H9 (cell line): ENCODE measurements around the gene SCRN1. TPM values are rescaled to one million over a fixed set of nuclear protein-coding genes. Genes with fewer than 3 reads are reported as not detected.

Experiments
- DNase-seq: peaks from one replicate; pipeline ENCODE4 v3.0.0-alpha.2; 2017
- H2AFZ ChIP-seq: one replicate; pipeline ENCODE4 v1.6.1; 2013; ENCODE audit warnings: mild to moderate bottlenecking, low read length, control low read depth, moderate library complexity
- H2AK5ac ChIP-seq: 2 replicates; pipeline ENCODE4 v1.6.1; 2013; ENCODE audit warnings: low read length, control low read depth, mixed read lengths; ENCODE audit not compliant: insufficient read length
- H2BK120ac ChIP-seq: one replicate; pipeline ENCODE4 v1.6.1; 2013; ENCODE audit warnings: low read depth, mild to moderate bottlenecking, low read length, control low read depth, inconsistent platforms; ENCODE audit not compliant: poor library complexity, severe bottlenecking
- H2BK12ac ChIP-seq: 2 replicates; pipeline ENCODE4 v1.6.1; 2013; ENCODE audit warnings: low read length, control low read depth, mixed read lengths, low read depth; ENCODE audit not compliant: insufficient read length
- H2BK15ac ChIP-seq: 2 replicates; pipeline ENCODE4 v1.6.1; 2013; ENCODE audit warnings: low read depth, low read length, control low read depth
- H2BK20ac ChIP-seq: one replicate; pipeline ENCODE4 v1.6.1; 2013; ENCODE audit warnings: low read depth, mild to moderate bottlenecking, low read length, control low read depth, inconsistent platforms; ENCODE audit not compliant: poor library complexity, severe bottlenecking
- H2BK5ac ChIP-seq: 2 replicates; pipeline ENCODE4 v1.6.1; 2013; ENCODE audit warnings: low read length, control low read depth, mixed read lengths; ENCODE audit not compliant: insufficient read length
- H3K14ac ChIP-seq: 2 replicates; pipeline ENCODE4 v1.6.1; 2013; ENCODE audit warnings: low read length, control low read depth; ENCODE audit not compliant: insufficient read depth
- H3K18ac ChIP-seq: 2 replicates; pipeline ENCODE4 v1.6.1; 2013; ENCODE audit warnings: low read depth, mild to moderate bottlenecking, mixed read lengths, low read length, control low read depth; ENCODE audit not compliant: insufficient read length
- H3K23ac ChIP-seq: 2 replicates; pipeline ENCODE4 v1.6.1; 2013; ENCODE audit warnings: low read length, control low read depth, mixed read lengths, low read depth; ENCODE audit not compliant: insufficient read length
- H3K23me2 ChIP-seq: 2 replicates; pipeline ENCODE4 v1.6.1; 2013; ENCODE audit warnings: low read depth, mild to moderate bottlenecking, mixed read lengths, low read length, control low read depth; ENCODE audit not compliant: insufficient read length, poor library complexity, severe bottlenecking
- H3K27ac ChIP-seq: 2 replicates; pipeline ENCODE4 v1.5.1; 2013; ENCODE audit warnings: low read length, control low read depth, mixed read lengths, low read depth; ENCODE audit not compliant: insufficient read length
- H3K27me3 ChIP-seq: 2 replicates; pipeline ENCODE4 v1.6.1; 2013; ENCODE audit warnings: low read length, control low read depth, inconsistent platforms; ENCODE audit not compliant: insufficient read depth
- H3K4ac ChIP-seq: 2 replicates; pipeline ENCODE4 v1.6.1; 2013; ENCODE audit warnings: low read depth, mild to moderate bottlenecking, control low read depth, inconsistent platforms, low read length, moderate library complexity
- H3K4me1 ChIP-seq: 2 replicates; pipeline ENCODE4 v1.6.1; 2013; ENCODE audit warnings: low read length, control low read depth, inconsistent platforms; ENCODE audit not compliant: insufficient read depth
- H3K4me2 ChIP-seq: 2 replicates; pipeline ENCODE4 v1.6.1; 2013; ENCODE audit warnings: low read length, control low read depth, mixed read lengths; ENCODE audit not compliant: insufficient read length, insufficient read depth
- H3K56ac ChIP-seq: 2 replicates; pipeline ENCODE4 v1.6.1; 2013; ENCODE audit warnings: low read depth, mild to moderate bottlenecking, mixed read lengths, low read length, control low read depth; ENCODE audit not compliant: insufficient read length
- H3K79me1 ChIP-seq: 2 replicates; pipeline ENCODE4 v1.6.1; 2013; ENCODE audit warnings: low read depth, mild to moderate bottlenecking, moderate library complexity, low read length, control low read depth, inconsistent platforms; ENCODE audit not compliant: insufficient read depth, poor library complexity, severe bottlenecking
- H3K79me2 ChIP-seq: 2 replicates; pipeline ENCODE4 v1.6.1; 2013; ENCODE audit warnings: low read length, control low read depth, inconsistent platforms; ENCODE audit not compliant: insufficient read depth
- H3K9ac ChIP-seq: 2 replicates; pipeline ENCODE4 v1.6.1; 2013; ENCODE audit warnings: low read length, control low read depth, mixed read lengths; ENCODE audit not compliant: insufficient read length; ENCODE audit errors: extremely low read depth
- H3K9me3 ChIP-seq: one replicate; pipeline ENCODE4 v1.6.1; 2013; ENCODE audit warnings: low read depth, low read length, inconsistent platforms; ENCODE audit not compliant: control insufficient read depth
- H3T11ph ChIP-seq: one replicate; pipeline ENCODE4 v1.6.1; 2013; ENCODE audit warnings: mild to moderate bottlenecking, low read length, control low read depth, inconsistent platforms
- H4K20me1 ChIP-seq: one replicate; pipeline ENCODE4 v1.6.1; 2013; ENCODE audit not compliant: control insufficient read depth, insufficient read length, insufficient read depth
- H4K5ac ChIP-seq: 2 replicates; pipeline ENCODE4 v1.6.1; 2013; ENCODE audit warnings: low read depth, mild to moderate bottlenecking, mixed read lengths, low read length, control low read depth; ENCODE audit not compliant: insufficient read length
- H4K8ac ChIP-seq: replicated peaks from 2 replicates; pipeline ENCODE4 v1.6.1; 2013; ENCODE audit warnings: low read length, control low read depth, mixed read lengths, low read depth; ENCODE audit not compliant: insufficient read length
- H4K91ac ChIP-seq: 2 replicates; pipeline ENCODE4 v1.6.1; 2013; ENCODE audit warnings: low read depth, mild to moderate bottlenecking, moderate library complexity, mixed read lengths, low read length, control low read depth; ENCODE audit not compliant: insufficient read length
- H3K27ac Mint-ChIP-seq, 3 experiments: 2 replicates in 2 of 3; 3 replicates in 1 of 3; pipeline ENCODE4 v1.8.0; 2020 to 2021; ENCODE audit warnings: mixed read lengths in 3 of 3, mild to moderate bottlenecking in 1 of 3, moderate library complexity in 1 of 3
- H3K27me3 Mint-ChIP-seq: 2 replicates; pipeline ENCODE4 v1.8.0; 2021; ENCODE audit warnings: low read depth, mild to moderate bottlenecking, moderate library complexity, mixed read lengths
- H3K36me3 Mint-ChIP-seq, 3 experiments: 2 replicates in 2 of 3; 3 replicates in 1 of 3; pipeline ENCODE4 v1.8.0; 2020 to 2021; ENCODE audit warnings: low read depth in 3 of 3, mixed read lengths in 3 of 3; ENCODE audit not compliant: insufficient read depth in 1 of 3
- H3K4me1 Mint-ChIP-seq, 2 experiments: 2 replicates each; pipeline ENCODE4 v1.8.0; 2020; ENCODE audit warnings: mixed read lengths in 2 of 2
- H3K4me3 Mint-ChIP-seq, 2 experiments: 2 replicates in 1 of 2; 3 replicates in 1 of 2; pipeline ENCODE4 v1.8.0; 2020 to 2021; ENCODE audit warnings: mild to moderate bottlenecking in 2 of 2, mixed read lengths in 2 of 2, moderate library complexity in 1 of 2
- H3K9me3 Mint-ChIP-seq, 2 experiments: 2 replicates in 1 of 2; 3 replicates in 1 of 2; pipeline ENCODE4 v1.8.0; 2020; ENCODE audit warnings: mild to moderate bottlenecking in 2 of 2, mixed read lengths in 2 of 2, moderate library complexity in 1 of 2
- WGBS: extraction: QIAGEN DNeasy Blood & Tissue Kit; methylation state at CpG from one replicate; pipeline ENCODE4 v1.1.7; 2013; ENCODE audit warnings: missing lambda C conversion rate, low lambda C conversion rate, mixed read lengths; ENCODE audit not compliant: insufficient read length; ENCODE audit errors: extremely low coverage; 5-methylcytosine and 5-hydroxymethylcytosine counted together
- total RNA-seq: library from RNA; stranded (reverse); gene quantifications from 2 replicates; pipeline ENCODE4 v1.2.1, GENCODE V29; 2021
- TF ChIP-seq, protein P1 (sequence below): fragments of 200-600 bp; sonication (generic); conservative IDR thresholded peaks from 3 replicates; pipeline ENCODE4 v1.8.0; 2021; ENCODE audit warnings: antibody characterized with exemption, mild to moderate bottlenecking

The SCRN1 gene
- total RNA-seq, 1 experiment from 2014 or later = 101 TPM

- Histone ChIP-seq H4K20me1 (no peaks in the 10 kb centered on the region), H2AK5ac (no peak overlapping the region), H3K4me2 (no peak overlapping the region), H3K23me2 (no peaks in the 10 kb centered on the region), H2BK20ac (no peak overlapping the region), H2AFZ (no peak overlapping the region), H3K27me3 (no peaks in the 10 kb centered on the region), H2BK120ac (no peak overlapping the region), H3K56ac (no peak overlapping the region), H4K5ac (no peak overlapping the region), H3K79me1 (no peaks in the 10 kb centered on the region), H3T11ph (no peak overlapping the region), H3K14ac (no peak overlapping the region), H2BK12ac (no peak overlapping the region), H3K4ac (no peak overlapping the region), H3K27ac (no peak overlapping the region), H2BK5ac (no peak overlapping the region), H4K8ac (no peak overlapping the region), H3K18ac (no peak overlapping the region), H3K23ac (no peak overlapping the region), H2BK15ac (no peak overlapping the region), H4K91ac (no peak overlapping the region), H3K9ac (no peak overlapping the region), H3K4me1 (no peaks in the 10 kb centered on the region), H3K79me2 (no peaks in the 10 kb centered on the region), H3K9me3 (no peaks in the 10 kb centered on the region)
- Mint-ChIP-seq H3K36me3 (no peaks in the 10 kb centered on the region), H3K4me1 (peaks cover 7 to 8% of the 10 kb centered on the region in 2 experiments), H3K27ac (no peak overlapping the region), H3K4me3 (no peak overlapping the region), H3K9me3 (no peaks in the 10 kb centered on the region), H3K27me3 (no peaks in the 10 kb centered on the region; the same call in 1 of the 2 replicates)
- TF ChIP-seq, protein P1, sequence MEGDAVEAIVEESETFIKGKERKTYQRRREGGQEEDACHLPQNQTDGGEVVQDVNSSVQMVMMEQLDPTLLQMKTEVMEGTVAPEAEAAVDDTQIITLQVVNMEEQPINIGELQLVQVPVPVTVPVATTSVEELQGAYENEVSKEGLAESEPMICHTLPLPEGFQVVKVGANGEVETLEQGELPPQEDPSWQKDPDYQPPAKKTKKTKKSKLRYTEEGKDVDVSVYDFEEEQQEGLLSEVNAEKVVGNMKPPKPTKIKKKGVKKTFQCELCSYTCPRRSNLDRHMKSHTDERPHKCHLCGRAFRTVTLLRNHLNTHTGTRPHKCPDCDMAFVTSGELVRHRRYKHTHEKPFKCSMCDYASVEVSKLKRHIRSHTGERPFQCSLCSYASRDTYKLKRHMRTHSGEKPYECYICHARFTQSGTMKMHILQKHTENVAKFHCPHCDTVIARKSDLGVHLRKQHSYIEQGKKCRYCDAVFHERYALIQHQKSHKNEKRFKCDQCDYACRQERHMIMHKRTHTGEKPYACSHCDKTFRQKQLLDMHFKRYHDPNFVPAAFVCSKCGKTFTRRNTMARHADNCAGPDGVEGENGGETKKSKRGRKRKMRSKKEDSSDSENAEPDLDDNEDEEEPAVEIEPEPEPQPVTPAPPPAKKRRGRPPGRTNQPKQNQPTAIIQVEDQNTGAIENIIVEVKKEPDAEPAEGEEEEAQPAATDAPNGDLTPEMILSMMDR = no peak
- WGBS = no CpG with 5 or more reads among the region's 3 CpGs
- DNase-seq = no peak
These were observed 112.4 kb downstream of the SCRN1 start for GRCh38 chr7:29877196-29877595.
